Panc1 (cell line): Measurements from ENCODE around the gene SH2D3C. TPM values are rescaled to one million over a fixed set of nuclear protein-coding genes. Genes with fewer than 3 reads are reported as not detected.

ENCODE experiments used
- ATAC-seq: fragments of 200-7000 bp; cut with Tn5 transposase; 2 replicates; pipeline ENCODE4 v1.9.1; 2020; ENCODE audit warnings: mild to moderate bottlenecking, moderate library complexity
- BruUV-seq: library from RNA; stranded (reverse); fragments of 400-500 nt; replicated peaks from 2 replicates; lab custom pipeline; 2021; lab: Mats Ljungman, UMichigan
- CTCF ChIA-PET: fragments of 300-600 bp; sonication (Branson Sonifier 250); formaldehyde crosslinking; loops from one replicate; lab custom pipeline; 2022; ENCODE audit warnings: antibody characterized with exemption; lab: Charles Lee
- POLR2A ChIA-PET: fragments of 300-600 bp; sonication (Branson Sonifier 250); formaldehyde crosslinking; loops from one replicate; lab custom pipeline; 2022; ENCODE audit warnings: antibody characterized with exemption; lab: Charles Lee
- DNase-seq: peaks from one replicate; pipeline ENCODE4 v3.0.0-alpha.2; 2010; ENCODE audit warnings: low read depth, low spot score
- H3K27ac ChIP-seq: 2 replicates; pipeline ENCODE4 v1.5.1; 2011; ENCODE audit warnings: mild to moderate bottlenecking, low read length, inconsistent platforms
- H3K27me3 ChIP-seq: fragments of 200-500 bp; sonication (Bioruptor generic); 2 replicates; pipeline ENCODE4 v1.6.0; 2014; ENCODE audit warnings: low read length, inconsistent platforms; ENCODE audit not compliant: control insufficient read depth, insufficient read depth
- H3K36me3 ChIP-seq: fragments of 200-500 bp; sonication (Bioruptor generic); 2 replicates; pipeline ENCODE4 v1.5.1; 2014; ENCODE audit warnings: inconsistent platforms, mild to moderate bottlenecking, low read length, moderate library complexity; ENCODE audit not compliant: control insufficient read depth, insufficient read depth
- H3K4me1 ChIP-seq: 2 replicates; pipeline ENCODE4 v1.5.1; 2011; ENCODE audit warnings: inconsistent platforms, mild to moderate bottlenecking, low read length, moderate library complexity; ENCODE audit not compliant: control insufficient read depth, insufficient read depth
- H3K4me3 ChIP-seq, 2 experiments: 2 replicates each; pipeline ENCODE4 v1.5.1; 2011 to 2012; ENCODE audit warnings: low read depth in 2 of 2, low read length in 2 of 2, mild to moderate bottlenecking in 2 of 2, inconsistent platforms in 1 of 2, moderate library complexity in 1 of 2
- H3K9me3 ChIP-seq: fragments of 200-500 bp; sonication (Bioruptor generic); 2 replicates; pipeline ENCODE4 v1.5.1; 2014; ENCODE audit warnings: low read depth, mild to moderate bottlenecking, inconsistent platforms, low read length, moderate library complexity; ENCODE audit not compliant: control insufficient read depth, insufficient read depth
- POLR2AphosphoS5 ChIP-seq: IDR thresholded peaks from 2 replicates; pipeline ENCODE4 v1.6.1; 2012; ENCODE audit warnings: mild to moderate bottlenecking, low read depth, low read length, moderate library complexity
- SIN3A ChIP-seq: IDR thresholded peaks from 2 replicates; pipeline ENCODE4 v1.6.1; 2012; ENCODE audit warnings: low read depth, mild to moderate bottlenecking, low read length, moderate library complexity, borderline replicate concordance; ENCODE audit not compliant: insufficient read depth
- TCF7L2 ChIP-seq: IDR thresholded peaks from 2 replicates; pipeline ENCODE4 v1.6.1; 2011; ENCODE audit warnings: mild to moderate bottlenecking, low read depth, low read length, inconsistent platforms
- in situ Hi-C: cut with HindIII; loops from 2 replicates; pipeline ENCODE4 v1.10.0; 2016; ENCODE audit warnings: low sequenced_read_pairs, low pct_unique_long_range_greater_than_20kb
- intact Hi-C: fragments of 100-400 bp; cut with micrococcal nuclease; formaldehyde crosslinking; loops from one replicate; pipeline ENCODE4 v1.10.0; 2022; ENCODE audit not compliant: unreplicated experiment
- total RNA-seq: library from RNA; stranded (reverse); gene quantifications from one replicate; pipeline ENCODE4 v1.2.1, GENCODE V29; 2021; ENCODE audit not compliant: unreplicated experiment
- TF ChIP-seq, protein P1 (sequence below): fragments of 450-650 bp; IDR thresholded peaks from 2 replicates; pipeline ENCODE4 v1.5.1; 2017; ENCODE audit warnings: mild to moderate bottlenecking
- TF ChIP-seq, protein P2 (sequence below), 2 experiments: IDR thresholded peaks; 2 replicates each; pipeline ENCODE4 v1.6.1; 2011 to 2012; ENCODE audit warnings: low read depth in 2 of 2, control low read depth in 1 of 2, low read length in 1 of 2, mild to moderate bottlenecking in 1 of 2, moderate library complexity in 1 of 2; ENCODE audit not compliant: insufficient read depth in 1 of 2

Gene SH2D3C
- total RNA-seq, 1 experiment from 2014 or later: 0.49 TPM

DNA sequence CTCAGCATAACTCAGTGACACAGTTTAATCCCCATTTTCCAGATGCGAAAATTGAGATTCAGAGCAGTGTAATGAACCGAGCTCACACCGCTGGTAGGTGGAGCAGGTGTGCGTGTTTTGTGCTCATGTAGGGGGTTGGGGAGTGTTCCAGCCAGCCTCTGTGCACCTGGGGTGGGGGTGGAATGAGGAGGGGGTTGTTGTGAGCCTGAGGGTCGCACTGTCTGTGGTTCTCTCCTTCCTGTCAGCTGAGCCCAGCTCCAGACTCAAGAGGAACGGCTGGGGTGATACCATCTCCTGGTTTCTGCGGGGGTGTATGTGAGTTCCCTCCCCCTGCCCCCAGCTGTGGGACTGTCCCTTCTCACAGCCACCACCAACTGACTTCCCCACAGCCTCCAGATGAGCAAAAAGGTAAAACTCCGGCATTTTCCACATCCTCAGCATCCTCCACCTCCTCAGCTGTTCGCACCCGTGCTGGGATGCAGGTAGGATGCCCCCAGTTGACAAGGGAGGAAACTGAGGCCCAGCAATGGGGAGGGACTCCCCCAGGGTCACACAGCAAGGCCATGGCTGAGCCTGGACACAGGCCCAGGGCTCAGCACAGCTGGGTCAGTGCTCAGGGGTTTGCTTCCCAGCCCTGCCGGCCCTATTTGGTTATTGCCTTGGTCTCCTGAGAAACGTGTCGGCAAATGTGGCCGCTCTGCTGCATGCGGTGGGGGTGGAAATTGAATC lies 2.1 kb downstream of the SH2D3C start:
- CTCF ChIA-PET: no interaction called here
- intact Hi-C loops (no loop called here), in situ Hi-C loops (no loop called here)
- Histone ChIP-seq H3K4me3 (no peak overlapping the region), H3K4me1 (no peaks in the 10 kb centered on the region; the same call in 1 of the 2 replicates), H3K27ac (no peak overlapping the region), H3K36me3 (no peaks in the 10 kb centered on the region), H3K27me3 (no peaks in the 10 kb centered on the region), H3K9me3 (no peaks in the 10 kb centered on the region)
- no TSS peak for BruUV-seq
- DNase-seq (no peak), ATAC-seq (no peak)
- TF ChIP-seq, protein P1, sequence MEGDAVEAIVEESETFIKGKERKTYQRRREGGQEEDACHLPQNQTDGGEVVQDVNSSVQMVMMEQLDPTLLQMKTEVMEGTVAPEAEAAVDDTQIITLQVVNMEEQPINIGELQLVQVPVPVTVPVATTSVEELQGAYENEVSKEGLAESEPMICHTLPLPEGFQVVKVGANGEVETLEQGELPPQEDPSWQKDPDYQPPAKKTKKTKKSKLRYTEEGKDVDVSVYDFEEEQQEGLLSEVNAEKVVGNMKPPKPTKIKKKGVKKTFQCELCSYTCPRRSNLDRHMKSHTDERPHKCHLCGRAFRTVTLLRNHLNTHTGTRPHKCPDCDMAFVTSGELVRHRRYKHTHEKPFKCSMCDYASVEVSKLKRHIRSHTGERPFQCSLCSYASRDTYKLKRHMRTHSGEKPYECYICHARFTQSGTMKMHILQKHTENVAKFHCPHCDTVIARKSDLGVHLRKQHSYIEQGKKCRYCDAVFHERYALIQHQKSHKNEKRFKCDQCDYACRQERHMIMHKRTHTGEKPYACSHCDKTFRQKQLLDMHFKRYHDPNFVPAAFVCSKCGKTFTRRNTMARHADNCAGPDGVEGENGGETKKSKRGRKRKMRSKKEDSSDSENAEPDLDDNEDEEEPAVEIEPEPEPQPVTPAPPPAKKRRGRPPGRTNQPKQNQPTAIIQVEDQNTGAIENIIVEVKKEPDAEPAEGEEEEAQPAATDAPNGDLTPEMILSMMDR: no peak
- POLR2A ChIA-PET: no interaction called here

DNA sequence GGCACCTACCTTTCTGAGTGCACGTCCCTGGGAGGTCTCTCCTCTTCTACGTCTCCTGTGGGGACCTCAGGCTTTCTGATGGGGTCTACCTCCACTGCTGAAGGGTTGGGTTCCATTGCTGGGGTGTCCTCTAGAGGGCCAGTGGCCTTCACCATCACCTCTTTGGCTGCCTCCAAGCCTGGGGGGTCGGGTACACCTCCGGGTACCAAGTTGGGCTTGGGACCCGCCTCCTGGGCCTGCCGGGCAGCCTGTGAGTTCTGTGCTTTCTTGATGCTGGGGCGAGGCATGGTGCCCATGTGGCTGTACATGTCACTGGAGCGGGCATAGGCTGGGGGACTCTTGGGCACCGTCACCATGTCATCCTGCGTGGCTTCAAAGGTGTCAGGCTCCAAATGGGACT lies 4.5 kb downstream of the SH2D3C start:
- in situ Hi-C loops (no loop called here), intact Hi-C loops (no loop called here)
- no peaks in the 10 kb centered on the region for H3K36me3 ChIP-seq
- H3K9me3 ChIP-seq: no peaks in the 10 kb centered on the region
- H3K27ac ChIP-seq: no peak overlapping the region
- POLR2A ChIA-PET: no interaction called here
- H3K4me1 ChIP-seq: no peaks in the 10 kb centered on the region
- ATAC-seq (no peak), DNase-seq (no peak)
- TF ChIP-seq, protein P1: no peak
- TF ChIP-seq, protein P2, sequence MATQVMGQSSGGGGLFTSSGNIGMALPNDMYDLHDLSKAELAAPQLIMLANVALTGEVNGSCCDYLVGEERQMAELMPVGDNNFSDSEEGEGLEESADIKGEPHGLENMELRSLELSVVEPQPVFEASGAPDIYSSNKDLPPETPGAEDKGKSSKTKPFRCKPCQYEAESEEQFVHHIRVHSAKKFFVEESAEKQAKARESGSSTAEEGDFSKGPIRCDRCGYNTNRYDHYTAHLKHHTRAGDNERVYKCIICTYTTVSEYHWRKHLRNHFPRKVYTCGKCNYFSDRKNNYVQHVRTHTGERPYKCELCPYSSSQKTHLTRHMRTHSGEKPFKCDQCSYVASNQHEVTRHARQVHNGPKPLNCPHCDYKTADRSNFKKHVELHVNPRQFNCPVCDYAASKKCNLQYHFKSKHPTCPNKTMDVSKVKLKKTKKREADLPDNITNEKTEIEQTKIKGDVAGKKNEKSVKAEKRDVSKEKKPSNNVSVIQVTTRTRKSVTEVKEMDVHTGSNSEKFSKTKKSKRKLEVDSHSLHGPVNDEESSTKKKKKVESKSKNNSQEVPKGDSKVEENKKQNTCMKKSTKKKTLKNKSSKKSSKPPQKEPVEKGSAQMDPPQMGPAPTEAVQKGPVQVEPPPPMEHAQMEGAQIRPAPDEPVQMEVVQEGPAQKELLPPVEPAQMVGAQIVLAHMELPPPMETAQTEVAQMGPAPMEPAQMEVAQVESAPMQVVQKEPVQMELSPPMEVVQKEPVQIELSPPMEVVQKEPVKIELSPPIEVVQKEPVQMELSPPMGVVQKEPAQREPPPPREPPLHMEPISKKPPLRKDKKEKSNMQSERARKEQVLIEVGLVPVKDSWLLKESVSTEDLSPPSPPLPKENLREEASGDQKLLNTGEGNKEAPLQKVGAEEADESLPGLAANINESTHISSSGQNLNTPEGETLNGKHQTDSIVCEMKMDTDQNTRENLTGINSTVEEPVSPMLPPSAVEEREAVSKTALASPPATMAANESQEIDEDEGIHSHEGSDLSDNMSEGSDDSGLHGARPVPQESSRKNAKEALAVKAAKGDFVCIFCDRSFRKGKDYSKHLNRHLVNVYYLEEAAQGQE (IDR thresholded peaks at IDR 0.05; ENCODE audit: insufficient read depth in 1 of 2, low read depth in 2 of 2, low read length in 1 of 2): no peak
- TF ChIP-seq TCF7L2: no peak
- no peak for TF ChIP-seq SIN3A
- no peak for TF ChIP-seq POLR2AphosphoS5
- BruUV-seq: no TSS peak
- no peak overlapping the region for H3K4me3 ChIP-seq
- H3K27me3 ChIP-seq: no peaks in the 10 kb centered on the region
- CTCF ChIA-PET: interaction anchor here (0.8 kb wide), 1 partner anchor 39 kb away, joined by 3 read pairs; the partner anchor contains the start of gene TOR2A
